HG02981 (cell line): ENCODE results near the gene MYH6.
"Not testable (repeated sequence)": the region's sequence is repeated elsewhere in the genome, so short reads cannot be mapped to it uniquely, and the experiment has no call there.

Source experiments
- ATAC-seq: cut with Tn5 transposase; IDR thresholded peaks from one replicate; pipeline ENCODE4 v1.9.1; 2021; ENCODE audit warnings: mild to moderate bottlenecking, moderate library complexity; ENCODE audit not compliant: unreplicated experiment

Gene MYH6

GRCh38 chr14:23407516-23408306 is at the start of gene MYH6:
MYH6 (minus strand) TSS chr14:23408273; CDS start chr14:23407223, 1,050 bp downstream.
- no peak for ATAC-seq

GRCh38 chr14:23456883-23457586 is 49.0 kb upstream of the MYH6 start:
- ATAC-seq: not testable (repeated sequence)

GRCh38 chr14:23454445-23454856 is 46.4 kb upstream of the MYH6 start:
- ATAC-seq: no peak

GRCh38 chr14:23452237-23452636 is 44.2 kb upstream of the MYH6 start:
- no peak for ATAC-seq

GRCh38 chr14:23450379-23450778 is 42.3 kb upstream of the MYH6 start:
- ATAC-seq: no peak

- no peak for ATAC-seq
Observed at GRCh38 chr14:23449314-23449713, 41.2 kb upstream of the MYH6 start.

- ATAC-seq: no peak
Observed at GRCh38 chr14:23447361-23448350, 39.6 kb upstream of the MYH6 start.

GRCh38 chr14:23446291-23446851 is 38.3 kb upstream of the MYH6 start:
- no peak for ATAC-seq

GRCh38 chr14:23445773-23446172 is 37.7 kb upstream of the MYH6 start:
- ATAC-seq: no peak

GRCh38 chr14:23444314-23444713 is 36.2 kb upstream of the MYH6 start:
- ATAC-seq: no peak

- ATAC-seq: no peak
Observed at GRCh38 chr14:23443881-23444280, 35.8 kb upstream of the MYH6 start.

GRCh38 chr14:23443411-23443812 is 35.3 kb upstream of the MYH6 start:
- no peak for ATAC-seq

- no peak for ATAC-seq
Observed at GRCh38 chr14:23442721-23443356, 34.8 kb upstream of the MYH6 start.

GRCh38 chr14:23441076-23441475 is 33.0 kb upstream of the MYH6 start:
- no peak for ATAC-seq

- ATAC-seq: no peak
Observed at GRCh38 chr14:23439107-23439835, 31.2 kb upstream of the MYH6 start.

- no peak for ATAC-seq
Observed at GRCh38 chr14:23438101-23438971, 30.3 kb upstream of the MYH6 start.

- ATAC-seq: no peak
Observed at GRCh38 chr14:23437133-23438100, 29.3 kb upstream of the MYH6 start.
